HG03442 (cell line): ENCODE data around the gene SMAD4.

Experiments
- ATAC-seq: cut with Tn5 transposase; IDR thresholded peaks from one replicate; pipeline ENCODE4 v1.9.1; 2021; ENCODE audit warnings: mild to moderate bottlenecking, moderate library complexity; ENCODE audit not compliant: unreplicated experiment

SMAD4 gene

DNA sequence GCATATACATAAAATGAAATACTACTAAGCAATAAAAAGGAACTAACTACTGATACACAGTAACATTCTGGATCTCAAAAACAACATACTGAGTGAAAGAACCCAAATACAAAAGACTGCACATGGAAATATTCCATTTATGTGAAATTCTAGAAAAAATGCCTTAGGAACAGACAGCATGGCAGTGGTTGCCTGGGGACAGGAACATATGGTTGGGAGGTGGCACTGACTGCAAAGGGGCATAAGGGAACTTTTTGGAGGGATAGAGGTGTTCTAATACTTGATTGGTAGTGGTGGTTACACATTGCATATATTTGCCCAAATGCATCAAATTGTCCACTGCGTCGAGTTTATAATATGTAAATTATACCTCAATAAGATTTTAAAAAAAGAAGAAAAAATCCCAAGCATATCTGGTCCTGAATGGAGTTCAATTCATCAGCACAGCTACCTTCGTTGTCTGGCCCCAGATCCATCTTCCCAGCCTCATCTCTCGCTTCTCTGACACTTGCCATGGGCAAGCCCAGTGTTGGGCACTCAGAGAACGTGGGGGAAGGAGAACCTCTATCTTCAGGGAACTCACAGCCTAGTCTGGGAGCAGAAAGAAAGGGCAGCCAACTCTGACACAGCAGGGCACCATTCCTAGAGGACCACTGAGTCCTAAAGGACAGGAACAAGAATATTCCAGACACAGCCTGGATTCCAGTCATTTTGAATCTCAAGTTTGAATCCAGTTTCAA, 8.6 kb upstream of the SMAD4 start:
- no peak for ATAC-seq

GRCh38 chr18:51025512-51025911, 4.5 kb upstream of the SMAD4 start:
- no peak for ATAC-seq

DNA sequence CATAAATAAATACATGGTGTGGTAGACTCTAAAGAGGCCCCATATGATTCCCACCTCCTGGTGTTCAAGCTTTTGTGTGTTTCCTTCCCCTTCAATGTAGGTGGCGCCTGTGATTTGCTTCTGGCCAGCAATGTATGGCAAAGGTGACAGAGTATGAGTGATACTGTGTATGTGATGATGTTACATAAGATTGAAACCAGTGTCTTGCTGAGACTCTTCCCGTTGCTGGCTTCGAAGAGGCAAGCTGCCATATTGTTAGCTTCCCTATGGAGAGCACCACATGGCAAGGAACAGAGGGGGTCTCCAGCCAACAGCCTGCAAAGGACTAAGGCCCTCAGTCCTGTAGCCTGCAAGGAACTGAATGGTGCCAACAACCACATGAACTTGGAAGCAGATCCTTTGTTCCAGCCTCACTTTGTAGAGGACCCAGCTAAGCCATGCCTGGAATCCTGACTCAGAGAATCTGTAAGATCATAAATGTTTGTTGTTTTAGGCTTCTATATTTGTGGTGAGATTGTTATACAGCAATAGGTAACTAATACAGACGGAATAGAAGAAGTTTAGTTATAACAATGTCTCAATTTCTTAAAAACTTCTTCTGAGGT, 1.7 kb upstream of the SMAD4 start:
- ATAC-seq, result no peak

DNA sequence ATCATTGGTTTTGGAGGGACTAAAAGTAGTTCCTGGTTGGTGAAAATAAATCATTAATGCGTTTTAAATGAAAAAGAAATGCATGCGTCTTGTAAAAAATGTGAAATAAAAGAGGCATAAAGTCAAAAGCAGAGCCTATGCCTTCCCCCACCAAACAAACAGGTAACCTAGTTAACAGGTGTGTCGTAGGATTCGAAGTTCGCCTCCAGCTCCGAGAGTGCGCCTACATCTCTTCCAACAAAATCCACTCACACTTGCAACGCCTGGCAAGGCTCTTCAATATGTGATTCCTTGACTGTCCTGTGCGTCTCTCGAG, 677 bp upstream of the SMAD4 start:
- no peak for ATAC-seq

DNA sequence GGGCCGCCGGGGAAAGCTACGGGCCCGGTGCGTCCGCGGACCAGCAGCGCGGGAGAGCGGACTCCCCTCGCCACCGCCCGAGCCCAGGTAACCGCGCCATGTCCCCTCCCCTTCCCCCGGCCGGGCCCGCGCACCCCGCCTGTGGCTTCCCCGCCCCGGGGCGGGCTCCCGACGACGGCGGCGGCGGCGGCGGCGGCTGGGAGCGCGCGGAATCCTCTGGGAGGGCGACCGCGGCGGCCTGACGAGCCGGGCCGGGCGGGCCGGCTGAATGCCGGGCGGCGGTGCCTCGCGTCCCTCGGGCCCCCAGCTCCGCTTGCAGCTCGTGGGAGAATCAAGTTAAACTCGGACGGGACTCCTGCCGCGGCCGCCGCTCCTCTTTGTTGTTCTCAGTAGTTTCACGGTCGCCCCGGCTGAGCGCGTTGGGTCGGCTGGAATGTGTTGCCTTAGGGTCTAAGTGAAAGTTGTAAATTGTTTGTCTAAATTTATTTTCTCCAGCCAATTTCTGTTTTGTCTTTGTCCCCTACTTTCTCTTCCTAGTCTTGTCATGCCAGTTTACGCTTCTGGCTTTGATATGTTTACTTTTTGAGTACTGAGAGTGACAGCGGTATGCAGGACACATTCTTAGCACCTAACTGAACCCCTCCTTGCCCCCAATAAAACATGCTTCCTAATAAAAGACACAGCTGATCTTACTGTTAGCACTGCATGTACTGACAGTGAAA, 685 bp downstream of the SMAD4 start:
- peak; percentile 48 for ATAC-seq

- ATAC-seq, result no peak
Measured at GRCh38 chr18:51032193-51032592, 2.2 kb downstream of the SMAD4 start.

DNA sequence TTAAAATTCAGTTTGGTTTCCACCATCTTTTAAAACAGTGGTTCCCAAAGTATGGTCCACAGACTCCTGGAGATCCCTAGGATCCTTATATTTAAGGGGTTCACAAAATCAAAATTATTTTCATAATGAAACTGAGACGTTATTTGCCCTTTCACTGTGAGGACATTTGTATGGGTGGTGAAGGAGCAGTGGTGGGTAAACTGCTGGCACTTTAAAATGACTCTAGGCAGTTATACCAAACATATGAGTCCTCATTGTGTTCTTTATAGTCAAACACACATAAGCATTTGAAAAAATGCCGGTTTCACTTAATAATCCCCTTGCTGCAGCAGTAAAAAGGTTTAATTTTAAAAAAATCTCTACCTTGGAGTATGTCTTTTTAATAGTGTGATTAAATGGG, 7.2 kb downstream of the SMAD4 start:
- ATAC-seq, result no peak

DNA sequence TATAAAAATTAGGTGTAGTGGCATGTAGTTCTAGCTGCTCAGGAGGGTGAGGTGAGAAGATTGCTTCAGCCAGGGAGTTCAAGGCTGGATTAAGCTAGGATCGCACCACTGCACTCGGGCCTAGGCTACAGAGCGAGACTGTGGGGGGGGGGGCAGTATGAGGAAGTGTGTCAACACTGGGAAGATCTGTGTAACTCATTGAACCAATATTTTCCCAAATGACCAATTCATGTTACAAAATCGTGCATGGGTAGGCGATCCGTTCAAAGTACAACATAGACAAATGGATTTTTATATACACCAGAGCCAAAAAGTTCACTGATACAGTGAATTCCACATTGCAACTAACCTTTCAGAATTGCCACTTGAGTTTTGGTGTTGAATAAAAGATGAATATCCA, 8.1 kb downstream of the SMAD4 start:
- ATAC-seq, result no peak

DNA sequence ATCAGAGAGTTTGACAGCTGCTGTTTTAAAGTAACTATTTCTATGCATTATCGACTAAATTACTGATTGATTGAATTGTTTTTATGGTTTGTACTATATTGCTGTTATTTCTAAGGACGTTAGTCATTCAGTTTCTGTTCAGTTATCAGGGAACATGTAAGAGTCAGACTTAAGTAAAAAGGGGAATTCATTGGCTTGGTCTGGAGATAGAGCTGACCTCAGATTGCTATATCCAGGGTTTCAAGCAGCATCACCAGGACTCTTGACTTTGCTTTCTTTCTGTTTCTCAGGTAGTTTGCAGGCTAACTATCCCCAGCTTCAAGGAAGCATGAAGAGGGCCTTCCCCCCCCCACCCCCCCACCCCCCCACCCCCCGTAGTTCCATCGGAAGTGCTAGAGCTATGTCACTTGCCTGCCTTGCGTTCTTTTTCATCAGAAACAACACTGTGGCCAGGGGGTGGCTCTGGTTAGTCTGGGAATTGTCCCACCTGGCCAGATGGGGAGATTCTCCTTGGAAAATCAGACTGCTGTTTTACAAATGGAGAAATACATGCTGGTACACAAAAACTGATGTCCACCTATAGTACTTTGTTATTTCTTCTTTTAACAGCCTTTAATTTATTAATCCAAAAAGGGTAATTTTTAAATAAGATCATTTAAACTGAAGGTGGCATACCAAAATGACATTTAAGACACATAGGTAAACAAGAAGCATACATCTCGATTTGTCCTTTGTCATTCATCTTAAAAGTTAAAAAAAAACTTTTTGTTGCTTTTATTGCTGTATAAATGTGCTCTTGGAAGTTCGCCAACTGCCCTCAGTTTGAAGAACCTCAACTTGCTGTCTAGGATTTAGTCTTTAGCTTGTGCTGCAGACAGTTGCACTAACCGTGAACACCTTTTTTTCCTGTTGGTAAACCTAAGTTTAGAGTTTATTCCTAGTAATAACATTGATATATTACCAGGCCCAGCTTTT, 9.4 kb downstream of the SMAD4 start:
- peak; percentile 60 for ATAC-seq

- no peak for ATAC-seq
Measured at GRCh38 chr18:51041677-51042352, 11.8 kb downstream of the SMAD4 start.

- no peak for ATAC-seq
Measured at GRCh38 chr18:51044928-51045585, 15.0 kb downstream of the SMAD4 start.

DNA sequence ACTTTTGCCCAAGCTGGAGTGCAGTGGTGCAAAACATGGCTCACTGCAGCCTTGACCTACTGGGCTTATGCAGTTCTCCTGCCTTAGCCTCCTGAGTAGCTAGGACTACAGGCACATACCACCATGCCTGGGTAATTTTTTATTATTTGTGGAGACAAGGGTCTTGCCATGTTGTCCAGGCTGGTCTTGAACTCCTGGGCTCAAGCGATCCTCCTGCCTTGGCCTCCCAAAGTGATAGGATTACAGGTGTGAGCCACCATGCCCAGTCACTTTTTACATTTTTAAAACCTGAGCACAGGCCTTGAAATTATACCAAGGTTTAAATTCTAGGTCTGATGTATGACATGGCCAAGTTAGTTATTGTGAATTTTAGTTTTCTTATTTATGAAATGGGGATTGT, 18.2 kb downstream of the SMAD4 start:
- ATAC-seq, result no peak

DNA sequence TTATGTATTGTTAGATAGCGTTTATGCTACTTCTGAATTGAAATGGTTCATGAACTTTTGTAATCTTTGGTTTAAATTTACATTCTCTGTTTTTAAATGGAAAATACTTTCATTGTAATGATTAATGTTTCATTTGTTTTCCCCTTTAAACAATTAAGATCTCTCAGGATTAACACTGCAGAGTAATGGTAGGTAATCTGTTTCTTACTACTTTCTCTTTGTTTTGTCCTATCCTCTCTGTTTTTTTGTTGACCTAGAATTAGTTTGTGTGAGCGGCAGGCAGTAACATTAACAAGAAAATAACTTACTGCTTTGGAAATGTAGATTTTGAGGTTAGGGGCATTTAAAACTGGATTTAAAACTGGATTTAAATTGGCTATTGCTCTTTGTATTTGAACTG, 19.1 kb downstream of the SMAD4 start:
- ATAC-seq, result no peak

GRCh38 chr18:51051105-51051712, 21.2 kb downstream of the SMAD4 start:
- ATAC-seq, result peak; percentile 82

DNA sequence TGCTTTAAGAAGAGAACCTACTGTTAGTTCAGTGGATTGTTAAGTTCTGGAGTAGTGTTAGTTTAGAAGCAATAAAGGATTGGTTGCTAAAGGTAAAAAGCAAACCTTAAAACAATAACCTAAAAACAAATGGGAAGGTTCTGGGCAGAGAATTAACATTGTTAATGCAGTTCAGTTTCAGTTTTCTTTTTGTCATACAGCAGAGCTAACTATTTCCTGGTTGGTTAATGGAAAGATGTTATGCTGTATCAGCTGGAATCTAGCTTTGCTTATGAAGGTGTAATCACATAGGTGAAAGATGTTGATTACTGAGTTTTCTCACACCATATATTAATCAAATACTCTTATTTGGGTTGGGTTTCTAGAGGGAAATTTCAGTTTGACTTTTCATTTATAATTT, 23.8 kb downstream of the SMAD4 start:
- peak; percentile 64 for ATAC-seq

- ATAC-seq, result no peak
Measured at GRCh38 chr18:51054764-51055163, 24.8 kb downstream of the SMAD4 start.

GRCh38 chr18:51059969-51060368, 30.0 kb downstream of the SMAD4 start:
- ATAC-seq, result no peak

GRCh38 chr18:51064256-51064655, 34.2 kb downstream of the SMAD4 start:
- ATAC-seq, result no peak

- no peak for ATAC-seq
Measured at GRCh38 chr18:51066273-51066672, 36.3 kb downstream of the SMAD4 start.

DNA sequence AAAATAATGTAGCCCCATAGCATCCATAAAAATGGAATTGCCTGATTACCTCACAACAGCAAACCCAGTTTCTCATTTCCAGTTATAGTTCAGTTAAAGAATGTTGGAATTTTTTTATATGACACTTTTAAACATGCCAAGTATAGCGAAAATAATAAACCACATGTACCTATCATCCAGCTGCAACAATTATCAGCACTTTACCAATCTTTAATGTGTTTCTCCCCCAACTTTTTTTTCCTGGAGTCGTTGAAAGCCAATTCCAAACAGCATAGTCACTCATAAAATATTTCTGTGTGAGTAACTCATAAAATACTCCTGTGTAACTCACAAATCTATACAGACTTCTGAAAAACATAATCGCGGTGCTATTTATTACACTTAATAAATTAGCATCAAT, 38.1 kb downstream of the SMAD4 start:
- ATAC-seq, result no peak
